Thyroid gland (tissue), 4 donors: ENCODE results near the gene H2BW2. TPM values are rescaled to one million over a fixed set of nuclear protein-coding genes. Genes with fewer than 3 reads are reported as not detected.

Experiments used
- DNase-seq, 2 donors: peaks; one replicate each; pipeline ENCODE4 v3.0.0-alpha.2; 2019
- H3K27ac ChIP-seq, 3 donors: fragments of 200-600 bp; sonication (generic); 1 replicate in 2 of 3; 2 replicates in 1 of 3; pipeline ENCODE4 v1.5.1; 2016 to 2019; ENCODE audit warnings: mild to moderate bottlenecking in 1 of 3, moderate library complexity in 1 of 3
- H3K27me3 ChIP-seq: fragments of 200-600 bp; sonication (generic); one replicate; pipeline ENCODE4 v1.5.1; 2019
- H3K36me3 ChIP-seq, 2 donors: fragments of 200-600 bp; sonication (generic); one replicate each; pipeline ENCODE4 v1.5.1; 2016 to 2019
- H3K4me1 ChIP-seq, 2 donors: fragments of 200-600 bp; sonication (generic); one replicate each; pipeline ENCODE4 v1.5.1; 2017 to 2019
- H3K4me3 ChIP-seq, 3 donors: fragments of 200-600 bp; sonication (generic); replicated peaks in 1 of 3; 1 replicate in 2 of 3; 2 replicates in 1 of 3; pipeline ENCODE4 v1.5.1; 2016; ENCODE audit warnings: mild to moderate bottlenecking in 1 of 3
- H3K9me3 ChIP-seq: fragments of 200-600 bp; sonication (generic); one replicate; pipeline ENCODE4 v1.5.1; 2017
- POLR2A ChIP-seq, 2 donors: fragments of 450-650 bp; IDR thresholded peaks; one replicate each; pipeline ENCODE4 v1.6.1; 2017; ENCODE audit warnings: antibody characterized with exemption in 2 of 2, mild to moderate bottlenecking in 2 of 2, moderate library complexity in 1 of 2
- WGBS, 2 donors: methylation state at CpG; one replicate each; pipeline ENCODE4 v1.1.5; 2017; 5-methylcytosine and 5-hydroxymethylcytosine counted together
- intact Hi-C: fragments of 100-400 bp; cut with DNase I; formaldehyde crosslinking; loops from one replicate; pipeline ENCODE4 v1.15.1; 2023
- total RNA-seq, 4 donors: library from RNA; depleted of rRNA; stranded (reverse); fragments of >200 nt; gene quantifications; one replicate each; pipeline ENCODE4 v1.2.3, GENCODE V29; 2016
- TF ChIP-seq, protein P1 (sequence below), 6 experiments: fragments of 200-600 bp in 3 of 6; fragments of 450-650 bp in 3 of 6; sonication (generic) in 3 of 6; IDR thresholded peaks; one replicate each; pipeline ENCODE4 v1.5.1; 2016 to 2019; ENCODE audit warnings: antibody characterized with exemption in 6 of 6, mild to moderate bottlenecking in 2 of 6, inconsistent platforms in 1 of 6, moderate library complexity in 1 of 6

Gene H2BW2
- total RNA-seq, 4 donors from 2014 or later = not detected

- H3K4me3 ChIP-seq = no peak overlapping the region
- no peak overlapping the region for H3K27ac ChIP-seq
- intact Hi-C loops = no loop called here
- 60 to 80% methylated on average over 1 to 3 of the region's 4 CpGs for WGBS, 2 donors
- no peaks in the 10 kb centered on the region for H3K9me3 ChIP-seq
- H3K27me3 ChIP-seq = no peaks in the 10 kb centered on the region
- DNase-seq = no peak
- H3K36me3 ChIP-seq = no peaks in the 10 kb centered on the region
- TF ChIP-seq POLR2A (IDR thresholded peaks at IDR 0.05) = no peak
- TF ChIP-seq, protein P1, sequence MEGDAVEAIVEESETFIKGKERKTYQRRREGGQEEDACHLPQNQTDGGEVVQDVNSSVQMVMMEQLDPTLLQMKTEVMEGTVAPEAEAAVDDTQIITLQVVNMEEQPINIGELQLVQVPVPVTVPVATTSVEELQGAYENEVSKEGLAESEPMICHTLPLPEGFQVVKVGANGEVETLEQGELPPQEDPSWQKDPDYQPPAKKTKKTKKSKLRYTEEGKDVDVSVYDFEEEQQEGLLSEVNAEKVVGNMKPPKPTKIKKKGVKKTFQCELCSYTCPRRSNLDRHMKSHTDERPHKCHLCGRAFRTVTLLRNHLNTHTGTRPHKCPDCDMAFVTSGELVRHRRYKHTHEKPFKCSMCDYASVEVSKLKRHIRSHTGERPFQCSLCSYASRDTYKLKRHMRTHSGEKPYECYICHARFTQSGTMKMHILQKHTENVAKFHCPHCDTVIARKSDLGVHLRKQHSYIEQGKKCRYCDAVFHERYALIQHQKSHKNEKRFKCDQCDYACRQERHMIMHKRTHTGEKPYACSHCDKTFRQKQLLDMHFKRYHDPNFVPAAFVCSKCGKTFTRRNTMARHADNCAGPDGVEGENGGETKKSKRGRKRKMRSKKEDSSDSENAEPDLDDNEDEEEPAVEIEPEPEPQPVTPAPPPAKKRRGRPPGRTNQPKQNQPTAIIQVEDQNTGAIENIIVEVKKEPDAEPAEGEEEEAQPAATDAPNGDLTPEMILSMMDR (IDR thresholded peaks at IDR 0.05) = no peak
- H3K4me1 ChIP-seq = no peaks in the 10 kb centered on the region
Observed at GRCh38 chrX:104084063-104084462, 44.3 kb downstream of the H2BW2 start.

- 37 to 68% methylated on average over 2 to 4 of the region's 5 CpGs for WGBS, 2 donors
- TF ChIP-seq POLR2A (IDR thresholded peaks at IDR 0.05) = no peak
- TF ChIP-seq, protein P1 (IDR thresholded peaks at IDR 0.05) = no peak
- Histone ChIP-seq H3K27me3 (no peaks in the 10 kb centered on the region), H3K36me3 (no peaks in the 10 kb centered on the region), H3K27ac (no peak overlapping the region), H3K4me1 (no peaks in the 10 kb centered on the region), H3K4me3 (no peak overlapping the region), H3K9me3 (no peaks in the 10 kb centered on the region)
- no peak for DNase-seq
- intact Hi-C loops = no loop called here
Observed at GRCh38 chrX:104084534-104085277, 45.0 kb downstream of the H2BW2 start.

GRCh38 chrX:104085477-104085876 lies 45.7 kb downstream of the H2BW2 start:
- no peak for TF ChIP-seq POLR2A (IDR thresholded peaks at IDR 0.05)
- TF ChIP-seq, protein P1 (IDR thresholded peaks at IDR 0.05) = no peak
- Histone ChIP-seq H3K4me1 (no peaks in the 10 kb centered on the region), H3K4me3 (no peak overlapping the region), H3K27ac (no peak overlapping the region), H3K36me3 (no peaks in the 10 kb centered on the region), H3K27me3 (no peaks in the 10 kb centered on the region), H3K9me3 (no peaks in the 10 kb centered on the region)
- intact Hi-C loops = no loop called here
- DNase-seq = no peak
- WGBS, 2 donors = 93 to 100% methylated on average over 1 to 5 of the region's 7 CpGs

GRCh38 chrX:104085919-104086318 lies 46.2 kb downstream of the H2BW2 start:
- no peak for DNase-seq
- Histone ChIP-seq H3K27ac (no peak overlapping the region), H3K4me3 (no peak overlapping the region), H3K4me1 (no peaks in the 10 kb centered on the region), H3K9me3 (no peaks in the 10 kb centered on the region), H3K36me3 (no peaks in the 10 kb centered on the region), H3K27me3 (no peaks in the 10 kb centered on the region)
- intact Hi-C loops = no loop called here
- WGBS, 2 donors = 89 to 100% methylated on average over 2 to 3 of the region's 7 CpGs
- TF ChIP-seq, protein P1 (IDR thresholded peaks at IDR 0.05) = no peak
- no peak for TF ChIP-seq POLR2A (IDR thresholded peaks at IDR 0.05)

Other genes starting within 250 kb of the H2BW2 start
- gene RAB9B, start 207.7 kb upstream of the H2BW2 start, total RNA-seq = 1 to 10 TPM; 1.9 to 4.1 (median 2.9) TPM
- gene TMSB15B, start 77.3 kb upstream of the H2BW2 start, total RNA-seq = 1 to 10 TPM in 2 of 4 donors, under 1 TPM in 2; 0.34 to 8.1 (median 1.2) TPM
- gene H2BW1, start 26.2 kb upstream of the H2BW2 start, total RNA-seq = not detected
- gene TMSB15C, start 36.3 kb downstream of the H2BW2 start, total RNA-seq = 1 to 10 TPM in 1 of 4 donors, under 1 TPM in 3; 0.45 to 1.0 (median 0.65) TPM
- gene ZCCHC18, start 72.6 kb downstream of the H2BW2 start, total RNA-seq = under 1 TPM in 2 of 4 donors, not detected in 2; 0.21 to 0.67 TPM
- gene SLC25A53, start 117.1 kb downstream of the H2BW2 start, total RNA-seq = 10 to 100 TPM; 13.3 to 25.7 (median 21.6) TPM
- gene FAM199X, start 126.5 kb downstream of the H2BW2 start, total RNA-seq = 10 to 100 TPM; 36.3 to 51.9 (median 41.9) TPM
- gene ESX1, start 215.0 kb downstream of the H2BW2 start, total RNA-seq = not detected